K562 (cell line): ENCODE measurements around the gene TMEM107. TPM values are rescaled to one million over a fixed set of nuclear protein-coding genes. Genes with fewer than 3 reads are reported as not detected.

Experiments used
- CHAMP1 ChIP-seq: fragments of 450-650 bp; IDR thresholded peaks from 2 replicates; pipeline ENCODE4 v1.6.1; 2016; ENCODE audit warnings: mild to moderate bottlenecking
- DLX4 ChIP-seq: fragments of 250-450 bp; sonication (Bioruptor Pico); IDR thresholded peaks from 2 replicates; pipeline ENCODE4 v1.6.1; 2021; ENCODE audit warnings: mild to moderate bottlenecking
- ESRRA ChIP-seq: fragments of 450-650 bp; IDR thresholded peaks from 2 replicates; pipeline ENCODE4 v1.6.1; 2014; ENCODE audit warnings: low read depth, mild to moderate bottlenecking, moderate library complexity, borderline replicate concordance
- FOXK1 ChIP-seq: sonication (generic); formaldehyde crosslinking; IDR thresholded peaks from 2 replicates; pipeline ENCODE4 v1.8.0; 2022; ENCODE audit warnings: missing genetic modification reagents, mild to moderate bottlenecking, borderline replicate concordance
- GABPB2 ChIP-seq: fragments of 250-450 bp; sonication (Bioruptor Pico); conservative IDR thresholded peaks from 2 replicates; pipeline ENCODE4 v1.5.1; 2021; ENCODE audit warnings: mild to moderate bottlenecking
- HBP1 ChIP-seq: fragments of 450-650 bp; formaldehyde crosslinking; IDR thresholded peaks from 2 replicates; pipeline ENCODE4 v1.4.0; 2022; ENCODE audit warnings: missing genetic modification characterization
- ID3 ChIP-seq, 2 experiments: fragments of 250-450 bp in 1 of 2; fragments of 450-650 bp in 1 of 2; sonication (Bioruptor Pico) in 1 of 2; IDR thresholded peaks; 2 replicates each; pipeline versions ENCODE4 v1.6.1 to v1.8.0; 2016 to 2021; ENCODE audit warnings: mild to moderate bottlenecking in 2 of 2, moderate library complexity in 2 of 2, missing compliant biosample characterization in 1 of 2, missing genetic modification characterization in 1 of 2
- KLF16 ChIP-seq: IDR thresholded peaks from 2 replicates; pipeline ENCODE4 v1.6.1; 2016; ENCODE audit warnings: antibody characterized with exemption
- MCM2 ChIP-seq: fragments of 450-650 bp; IDR thresholded peaks from 2 replicates; pipeline ENCODE4 v1.6.1; 2017; ENCODE audit warnings: low read depth, mild to moderate bottlenecking
- NFIC ChIP-seq: fragments of 450-650 bp; IDR thresholded peaks from 2 replicates; pipeline ENCODE4 v1.6.1; 2017; ENCODE audit warnings: mild to moderate bottlenecking, inconsistent platforms
- TFAM ChIP-seq: fragments of 250-450 bp; sonication (Bioruptor Pico); conservative IDR thresholded peaks from 2 replicates; pipeline ENCODE4 v1.5.0; 2021; ENCODE audit warnings: mild to moderate bottlenecking, moderate library complexity
- TFE3 ChIP-seq: fragments of 450-650 bp; formaldehyde crosslinking; IDR thresholded peaks from 2 replicates; pipeline ENCODE4 v1.4.0; 2020; ENCODE audit warnings: mild to moderate bottlenecking, mixed read lengths
- ZBTB26 ChIP-seq: fragments of 450-650 bp; formaldehyde crosslinking; IDR thresholded peaks from 2 replicates; pipeline ENCODE4 v1.4.0; 2022; ENCODE audit warnings: missing genetic modification characterization
- ZC3H8 ChIP-seq: fragments of 450-650 bp; IDR thresholded peaks from 2 replicates; pipeline ENCODE4 v1.6.1; 2017
- ZNF133 ChIP-seq: fragments of 250-450 bp; sonication (Bioruptor Pico); IDR thresholded peaks from 2 replicates; pipeline ENCODE4 v1.4.0; 2020; ENCODE audit warnings: mild to moderate bottlenecking
- ZNF134 ChIP-seq: fragments of 250-450 bp; sonication (Bioruptor Pico); conservative IDR thresholded peaks from 2 replicates; pipeline ENCODE4 v1.4.0; 2020
- ZNF280B ChIP-seq: fragments of 250-450 bp; sonication (Bioruptor Pico); IDR thresholded peaks from 2 replicates; pipeline ENCODE4 v1.5.1; 2021; ENCODE audit warnings: mild to moderate bottlenecking
- polyA plus RNA-seq, 8 experiments: library from polyadenylated mRNA; depleted of rRNA in 4 of 8; stranded (reverse) in 5 of 8; unstranded in 3 of 8; fragments of >200 nt; fragmentation: Nextera tagmentation in 2 of 8; fragmentation: Illumina TruSeq in 1 of 8; extraction: Ambion mirVana in 2 of 8; extraction: Trizol in 1 of 8; gene quantifications; 2 replicates each; pipeline versions ENCODE4 v1.2.1 to v1.2.3, GENCODE V29; 2011 to 2014; ENCODE audit warnings: inconsistent platforms in 1 of 8, missing spikeins in 1 of 8
- total RNA-seq, 7 experiments: library from RNA; depleted of rRNA in 6 of 7; stranded (reverse); fragments of >200 nt in 6 of 7; fragmentation: Illumina TruSeq in 2 of 7; extraction: Trizol in 2 of 7; gene quantifications; 2 replicates each; pipeline versions ENCODE4 v1.2.1 to v1.2.3, GENCODE V29; 2011 to 2021; ENCODE audit warnings: low replicate concordance in 1 of 7

Gene TMEM107
- total and polyA plus RNA-seq, 9 of the 15 experiments (the other 6 are each of a cell fraction or from before 2014, with no cell fraction given): 7.1 to 26.2 (median 16.9) TPM

- no peak for TF ChIP-seq KLF16
- TF ChIP-seq DLX4 (CRISPR knock-in tag): no peak
- TF ChIP-seq ID3 (CRISPR knock-in tag; IDR thresholded peaks at IDR 0.05): no peak
- TF ChIP-seq ID3 (tag; IDR thresholded peaks at IDR 0.05): peak; percentile 72; the same call in 1 of the 2 replicates
- TF ChIP-seq ZNF134: no peak
- no peak for TF ChIP-seq FOXK1 (CRISPR knock-in tag)
- TF ChIP-seq GABPB2: no peak
- peak; percentile 72; the same call in 1 of the 2 replicates for TF ChIP-seq ZC3H8
- TF ChIP-seq HBP1: no peak
- peak; percentile 77 for TF ChIP-seq ESRRA
- no peak for TF ChIP-seq MCM2
- no peak for TF ChIP-seq ZBTB26 (CRISPR knock-in tag)
- TF ChIP-seq TFE3: no peak
- TF ChIP-seq ZNF280B (CRISPR knock-in tag): no peak
- TF ChIP-seq CHAMP1: peak; percentile 37; the same call in 1 of the 2 replicates
- TF ChIP-seq TFAM: no peak
- TF ChIP-seq ZNF133 (CRISPR knock-in tag): no peak
- peak; percentile 71 for TF ChIP-seq NFIC
Observed at GRCh38 chr17:8220783-8221662, 44.8 kb upstream of the TMEM107 start (continued).
